ENCODE data around the gene RTF1.

DNA sequence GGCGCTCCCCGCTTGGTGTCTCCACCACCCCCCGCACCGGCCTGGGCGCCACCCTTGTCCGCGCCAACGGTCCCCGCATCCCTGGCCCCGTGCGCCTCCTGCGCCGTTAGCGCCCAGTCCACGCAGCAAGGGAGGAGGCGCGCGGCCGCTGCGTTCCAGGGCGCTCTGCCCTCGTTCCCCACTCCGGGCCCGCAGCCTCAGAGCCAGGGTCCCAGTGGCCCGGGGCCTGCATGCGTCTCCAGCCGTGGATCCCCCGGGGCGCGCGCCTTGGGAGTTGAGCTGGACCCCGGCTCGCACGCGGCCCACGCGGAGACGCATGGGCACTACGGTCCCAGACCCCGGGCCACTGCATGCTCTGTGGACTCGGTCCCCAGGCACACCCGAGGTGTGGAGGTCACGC lies 69.4 kb downstream of the RTF1 start:
- TF ChIP-seq, protein P1, sequence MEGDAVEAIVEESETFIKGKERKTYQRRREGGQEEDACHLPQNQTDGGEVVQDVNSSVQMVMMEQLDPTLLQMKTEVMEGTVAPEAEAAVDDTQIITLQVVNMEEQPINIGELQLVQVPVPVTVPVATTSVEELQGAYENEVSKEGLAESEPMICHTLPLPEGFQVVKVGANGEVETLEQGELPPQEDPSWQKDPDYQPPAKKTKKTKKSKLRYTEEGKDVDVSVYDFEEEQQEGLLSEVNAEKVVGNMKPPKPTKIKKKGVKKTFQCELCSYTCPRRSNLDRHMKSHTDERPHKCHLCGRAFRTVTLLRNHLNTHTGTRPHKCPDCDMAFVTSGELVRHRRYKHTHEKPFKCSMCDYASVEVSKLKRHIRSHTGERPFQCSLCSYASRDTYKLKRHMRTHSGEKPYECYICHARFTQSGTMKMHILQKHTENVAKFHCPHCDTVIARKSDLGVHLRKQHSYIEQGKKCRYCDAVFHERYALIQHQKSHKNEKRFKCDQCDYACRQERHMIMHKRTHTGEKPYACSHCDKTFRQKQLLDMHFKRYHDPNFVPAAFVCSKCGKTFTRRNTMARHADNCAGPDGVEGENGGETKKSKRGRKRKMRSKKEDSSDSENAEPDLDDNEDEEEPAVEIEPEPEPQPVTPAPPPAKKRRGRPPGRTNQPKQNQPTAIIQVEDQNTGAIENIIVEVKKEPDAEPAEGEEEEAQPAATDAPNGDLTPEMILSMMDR (IDR thresholded peaks at IDR 0.05): no peak
- no peak for TF ChIP-seq POLR2A (IDR thresholded peaks at IDR 0.05)

All from Peyer's patch (tissue), 4 donors.